HK-2 (cell line): Measurements from ENCODE around the gene CHPT1.

Experiments used
- DNase-seq: peaks from one replicate; pipeline ENCODE4 v3.0.0-alpha.2; 2018; ENCODE audit not compliant: unreplicated experiment

The CHPT1 gene

GRCh38 chr12:101763246-101763931 is 65.9 kb downstream of the CHPT1 start:
- no peak for DNase-seq

DNA sequence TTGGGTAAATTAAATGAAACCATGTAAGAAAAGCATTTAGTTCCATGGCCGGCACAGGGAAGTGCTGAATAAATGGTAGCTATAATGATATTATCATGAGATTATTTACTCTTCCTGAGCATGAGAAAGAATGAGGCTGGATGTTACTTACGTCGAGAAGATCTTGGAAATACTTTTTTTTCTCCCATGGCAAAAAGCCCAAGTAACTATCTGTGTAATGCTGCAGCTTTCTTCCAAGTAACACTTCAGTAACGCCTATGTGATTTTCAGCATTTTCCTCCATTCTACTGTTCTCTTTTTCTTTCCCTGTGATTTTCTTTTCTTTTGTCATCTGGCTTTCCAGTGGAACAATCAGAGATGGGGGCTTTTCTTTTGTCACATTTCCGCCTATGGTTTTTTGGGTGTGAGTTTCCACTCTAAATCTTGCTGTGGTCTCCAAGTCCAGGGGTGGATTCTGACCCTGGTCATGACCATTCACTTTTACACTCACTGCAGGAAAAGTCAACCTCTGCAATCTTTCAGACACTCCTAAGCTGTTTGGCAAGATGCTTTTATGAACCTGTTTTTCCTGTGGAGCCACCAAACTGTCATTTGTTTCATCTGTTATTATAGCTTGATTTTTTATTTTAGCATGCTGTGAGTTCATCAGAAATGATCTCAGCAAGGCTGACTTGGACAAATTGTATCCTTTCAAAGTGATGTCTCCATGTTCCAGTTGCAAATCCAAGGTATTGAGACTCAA is 66.8 kb downstream of the CHPT1 start:
- no peak for DNase-seq

- DNase-seq, result no peak
Observed at GRCh38 chr12:101767537-101767936, 70.1 kb downstream of the CHPT1 start.

DNA sequence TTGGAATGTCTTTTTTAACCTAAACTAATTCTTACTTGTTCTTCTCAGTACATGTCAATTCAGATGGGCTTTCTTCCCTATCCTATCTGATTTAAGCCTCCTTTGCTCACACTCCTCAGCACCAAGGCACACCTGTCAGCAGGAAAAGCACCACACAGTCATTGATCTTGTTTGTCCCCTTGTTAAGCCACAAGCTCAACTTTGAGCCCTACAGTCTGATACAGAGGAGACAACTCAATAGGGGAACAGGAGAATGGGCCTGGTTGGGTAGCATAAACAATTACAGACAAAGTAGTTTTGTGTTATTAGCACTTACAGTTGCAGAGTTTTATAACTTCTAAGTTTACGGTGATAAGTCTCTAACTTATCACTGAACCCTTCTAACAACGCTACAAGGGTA is 71.3 kb downstream of the CHPT1 start:
- no peak for DNase-seq

- no peak for DNase-seq
Observed at GRCh38 chr12:101769865-101770264, 72.4 kb downstream of the CHPT1 start.

- no peak for DNase-seq
Observed at GRCh38 chr12:101772012-101772775, 74.8 kb downstream of the CHPT1 start.

DNA sequence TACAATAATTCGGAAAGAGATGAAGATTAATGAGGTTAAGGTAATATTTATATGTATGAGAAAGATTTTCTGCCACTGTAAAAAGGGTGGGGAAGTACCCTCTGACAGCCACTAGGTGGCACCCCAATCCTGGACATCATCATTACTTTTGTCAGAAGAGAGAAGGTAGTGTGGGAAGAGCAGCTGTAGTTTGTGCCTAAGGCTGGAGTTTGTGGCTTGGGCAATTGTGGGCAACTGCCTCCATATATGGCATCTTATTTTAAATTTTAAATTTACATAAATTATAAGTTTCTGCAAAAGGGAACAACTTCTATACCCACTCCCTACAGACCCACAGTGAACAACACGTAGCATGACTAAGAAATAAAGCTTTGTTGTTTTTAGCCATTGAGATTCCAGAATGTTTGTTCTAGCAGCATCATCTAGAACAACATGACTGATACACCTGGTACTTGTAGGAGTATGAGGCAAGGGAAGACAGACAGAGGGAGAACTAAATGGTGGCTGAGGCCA is 76.3 kb downstream of the CHPT1 start:
- DNase-seq, result peak; percentile 45

- no peak for DNase-seq
Observed at GRCh38 chr12:101775816-101776215, 78.4 kb downstream of the CHPT1 start.

DNA sequence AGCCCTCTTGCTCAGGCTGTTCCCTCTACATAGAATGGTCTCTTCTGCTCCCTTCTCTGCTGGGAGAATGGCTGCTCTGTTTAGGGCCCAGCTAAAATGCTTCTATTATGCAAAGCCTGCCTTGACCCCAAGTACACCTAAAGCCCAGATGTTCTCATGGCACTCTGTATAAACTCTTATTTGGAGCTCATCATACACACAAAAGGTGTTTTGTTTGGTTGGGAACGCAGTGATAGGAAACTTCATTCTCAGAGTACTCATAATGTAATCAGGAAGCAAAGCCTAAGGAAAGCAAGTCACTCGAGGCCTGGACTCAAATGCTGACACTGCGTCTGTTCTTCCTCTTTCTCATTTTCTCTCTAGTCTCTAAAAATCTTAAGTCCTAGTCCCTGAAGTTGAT is 80.0 kb downstream of the CHPT1 start:
- no peak for DNase-seq

DNA sequence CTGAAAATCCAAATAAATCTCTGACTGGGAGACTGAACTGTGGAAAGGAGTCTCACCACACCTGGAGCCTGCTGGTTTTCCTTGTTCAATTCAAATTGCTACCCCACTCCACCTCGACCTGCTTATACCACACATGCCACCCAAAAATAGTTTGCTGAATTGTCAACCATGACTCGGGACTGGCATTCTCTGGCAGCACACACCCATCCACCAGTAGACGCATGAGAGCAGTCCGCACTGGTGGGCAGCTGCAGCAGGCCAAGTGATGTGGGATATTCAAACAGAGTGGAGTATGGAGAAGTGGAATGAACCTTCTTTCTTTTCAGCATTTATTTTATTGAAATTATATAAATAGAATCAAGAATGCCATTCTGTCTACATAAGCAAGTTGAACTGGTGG is 80.5 kb downstream of the CHPT1 start:
- no peak for DNase-seq
